Fibroblast of lung (primary cell): ENCODE measurements around the gene GRM8.

Experiments
- CTCF ChIP-seq, 2 donors: IDR thresholded peaks in 1 of 2; conservative IDR thresholded peaks in 1 of 2; 1 replicate in 1 of 2; 2 replicates in 1 of 2; pipeline ENCODE4 v1.5.1; 2011 to 2012; ENCODE audit warnings: low read length in 2 of 2, control low read depth in 1 of 2, inconsistent platforms in 1 of 2, low read depth in 1 of 2, mild to moderate bottlenecking in 1 of 2
- EZH2 ChIP-seq: IDR thresholded peaks from 2 replicates; pipeline ENCODE4 v1.5.1; 2012; ENCODE audit warnings: low read length, control low read depth, mild to moderate bottlenecking; ENCODE audit errors: missing control alignments

- no peak for TF ChIP-seq CTCF (conservative IDR thresholded peaks at IDR 0.05 in 1 of 2, IDR thresholded peaks at IDR 0.05 in 1 of 2; ENCODE audit: low read depth in 1 of 2, low read length in 2 of 2)
- no peak for TF ChIP-seq EZH2
These were observed 562.6 kb downstream of the GRM8 start for GRCh38 chr7:126690104-126690503.
